HG03097 (cell line): Measurements from ENCODE around the gene MYRIP.
"Not testable (repeated sequence)": the region's sequence is repeated elsewhere in the genome, so short reads cannot be mapped to it uniquely, and the experiment has no call there.

Experiments used
- ATAC-seq: cut with Tn5 transposase; IDR thresholded peaks from one replicate; pipeline ENCODE4 v1.9.1; 2021; ENCODE audit not compliant: unreplicated experiment, low FRiP score

MYRIP gene

DNA sequence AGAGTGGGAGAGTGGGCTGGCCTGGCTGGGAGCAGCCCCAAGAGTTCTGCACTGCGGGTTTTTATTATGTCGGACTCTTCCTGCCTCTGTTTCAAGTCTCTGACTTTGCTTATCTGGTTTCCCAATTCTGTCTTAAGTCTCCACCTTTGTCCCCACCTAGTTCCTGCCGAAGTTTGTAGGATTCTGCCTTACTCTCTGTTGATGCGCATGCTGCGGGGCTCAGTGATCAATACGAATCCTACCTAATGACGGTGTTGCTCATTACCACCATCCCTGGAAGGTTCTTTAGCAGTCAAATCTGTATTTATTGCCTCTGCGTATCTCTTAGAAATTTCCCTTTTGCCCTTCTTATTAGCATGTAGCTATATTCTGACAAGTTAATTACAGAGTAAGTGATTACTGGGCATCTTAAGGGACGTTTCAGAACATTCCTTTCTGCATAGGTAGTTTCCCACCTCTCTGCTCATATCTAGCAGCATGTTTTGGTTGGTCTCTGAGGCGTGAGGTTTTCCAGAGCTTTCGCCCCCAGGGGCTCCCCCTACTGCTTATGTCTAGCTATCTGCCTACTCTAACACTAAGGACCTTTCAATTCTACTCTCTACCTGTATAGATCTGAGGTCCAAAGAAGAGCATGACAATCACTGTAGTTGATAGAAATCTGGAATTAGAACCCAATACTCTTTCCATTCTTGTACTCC lies 264.1 kb downstream of the MYRIP start:
- no peak for ATAC-seq

DNA sequence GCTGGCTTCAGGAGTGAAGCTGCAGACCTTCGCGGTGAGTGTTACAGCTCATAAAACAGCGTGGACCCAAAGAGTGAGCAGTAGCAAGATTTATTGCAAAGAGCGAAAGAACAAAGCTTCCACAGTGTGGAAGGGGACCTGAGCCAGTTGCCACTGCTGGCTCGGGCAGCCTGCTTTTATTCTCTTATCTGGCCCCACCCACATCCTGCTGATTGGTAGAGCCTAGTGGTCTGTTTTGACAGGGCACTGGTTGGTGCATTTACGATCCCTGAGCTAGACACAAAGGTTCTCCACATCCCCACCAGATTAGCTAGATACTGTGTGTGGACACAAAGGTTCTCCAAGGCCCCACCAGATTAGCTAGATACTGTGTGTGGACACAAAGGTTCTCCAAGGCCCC lies 267.7 kb downstream of the MYRIP start:
- not testable (repeated sequence) for ATAC-seq

DNA sequence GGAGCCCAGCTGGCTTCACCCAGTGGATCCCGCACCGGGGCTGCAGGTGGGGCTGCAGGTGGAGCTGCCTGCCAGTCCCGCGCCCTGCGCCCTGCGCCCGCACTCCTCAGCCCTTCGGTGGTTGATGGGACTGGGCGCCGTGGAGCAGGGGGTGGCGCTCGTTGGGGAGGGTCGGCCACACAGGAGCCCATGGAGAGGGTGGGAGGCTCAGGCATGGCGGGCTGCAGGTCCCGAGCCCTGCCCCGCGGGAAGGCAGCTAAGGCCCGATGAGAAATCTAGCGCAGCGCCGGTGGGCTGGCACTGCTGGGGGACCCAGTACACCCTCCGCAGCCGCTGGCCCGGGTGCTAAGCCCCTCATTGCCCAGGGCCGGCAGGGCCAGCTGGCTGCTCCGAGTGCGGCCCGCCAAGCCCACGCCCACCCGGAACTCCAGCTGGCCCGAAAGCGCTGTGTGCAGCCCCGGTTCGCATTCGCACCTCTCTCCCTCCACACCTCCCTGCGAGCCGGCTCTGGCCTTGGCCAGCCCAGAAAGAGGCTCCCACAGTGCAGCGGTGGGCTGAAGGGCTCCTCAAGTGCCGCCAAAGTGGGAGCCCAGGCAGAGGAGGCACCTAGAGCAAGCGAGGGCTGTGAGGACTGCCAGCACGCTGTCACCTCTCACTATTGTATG lies 268.6 kb downstream of the MYRIP start:
- not testable (repeated sequence) for ATAC-seq

DNA sequence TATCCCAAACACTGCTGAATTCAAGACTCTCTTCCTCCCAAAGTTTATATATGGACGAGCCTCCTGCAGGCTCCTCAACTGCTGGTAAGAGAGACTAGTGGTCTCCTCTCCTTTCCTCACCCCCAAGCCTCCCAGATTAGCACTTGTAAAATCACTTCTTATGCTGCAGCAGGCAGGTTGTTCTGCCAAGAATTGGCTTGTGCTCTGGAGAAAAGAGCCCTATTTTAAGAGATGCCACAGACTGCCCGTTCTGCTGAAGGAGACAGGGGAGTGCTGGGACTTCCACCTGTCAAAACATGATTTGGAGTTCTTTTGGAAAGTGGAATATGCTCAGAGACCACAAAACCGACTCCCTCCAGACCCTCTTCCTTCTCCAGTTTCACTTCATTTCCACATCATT lies 269.2 kb downstream of the MYRIP start:
- ATAC-seq: no peak

DNA sequence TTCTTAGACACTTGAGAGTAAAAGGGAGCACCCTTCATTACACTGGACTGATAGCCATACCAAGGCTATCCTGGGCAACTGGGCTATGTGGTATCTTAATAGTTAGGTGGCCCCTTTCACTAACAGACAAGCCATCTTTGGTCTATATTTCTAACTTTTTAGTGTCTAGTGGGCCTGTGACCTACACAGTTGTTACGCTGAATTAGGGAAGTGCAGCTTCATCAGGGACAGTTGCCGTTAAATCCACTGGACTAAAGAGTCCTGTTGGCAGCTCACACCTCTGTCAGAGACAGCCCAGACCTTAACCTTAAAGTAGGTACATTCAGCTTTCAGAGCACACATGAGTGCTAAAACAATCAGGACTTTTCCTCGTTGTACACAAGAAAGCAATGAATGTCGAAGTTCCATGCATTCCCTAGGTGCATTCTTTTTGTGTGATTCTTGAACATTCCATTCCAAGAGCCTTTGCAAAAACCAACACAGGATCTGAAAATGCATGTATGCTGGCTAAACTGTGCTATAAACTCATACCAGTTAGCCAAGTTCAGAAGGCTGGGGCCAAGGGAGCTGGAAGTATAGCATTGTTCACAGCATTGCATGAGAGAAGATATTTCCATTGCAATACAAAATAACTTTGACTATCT lies 269.9 kb downstream of the MYRIP start:
- no peak for ATAC-seq

DNA sequence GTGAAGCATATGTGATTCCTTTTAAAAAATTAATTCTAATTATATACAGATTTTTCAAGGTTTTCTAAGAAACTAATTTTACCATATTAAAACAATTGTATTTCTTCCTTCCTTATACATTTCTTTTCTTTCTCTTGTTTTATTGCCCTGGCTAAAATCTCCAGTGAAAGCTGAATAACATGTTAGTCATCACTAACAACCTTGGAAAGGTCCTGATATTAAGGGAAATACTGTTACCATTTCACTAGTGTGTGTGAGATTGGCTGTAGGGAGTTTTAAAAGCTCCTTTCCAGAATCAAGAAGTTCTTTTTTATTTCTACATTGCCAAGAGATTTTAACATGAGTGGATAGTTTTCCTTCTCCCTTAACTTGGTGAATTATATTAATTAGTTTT lies 270.4 kb downstream of the MYRIP start:
- no peak for ATAC-seq

DNA sequence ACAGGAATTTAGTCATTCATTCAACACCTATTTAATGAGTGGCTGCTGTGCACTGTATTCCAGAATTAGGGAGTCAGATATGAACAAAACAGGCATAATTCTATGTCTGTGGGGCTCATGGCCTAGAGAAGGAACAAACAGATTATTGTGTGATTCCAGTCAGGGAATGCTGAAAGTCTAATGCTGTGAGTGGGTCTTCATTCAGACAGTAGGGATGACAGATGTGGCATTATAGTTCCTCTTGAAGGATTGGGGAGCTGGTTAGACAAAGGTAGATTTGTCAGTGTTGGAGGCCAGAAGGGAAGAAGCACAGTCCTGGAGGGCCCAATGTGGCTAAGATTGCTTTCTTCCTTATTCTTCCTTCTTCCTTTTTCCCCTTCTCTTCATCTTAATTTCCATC lies 273.7 kb downstream of the MYRIP start:
- ATAC-seq: no peak

DNA sequence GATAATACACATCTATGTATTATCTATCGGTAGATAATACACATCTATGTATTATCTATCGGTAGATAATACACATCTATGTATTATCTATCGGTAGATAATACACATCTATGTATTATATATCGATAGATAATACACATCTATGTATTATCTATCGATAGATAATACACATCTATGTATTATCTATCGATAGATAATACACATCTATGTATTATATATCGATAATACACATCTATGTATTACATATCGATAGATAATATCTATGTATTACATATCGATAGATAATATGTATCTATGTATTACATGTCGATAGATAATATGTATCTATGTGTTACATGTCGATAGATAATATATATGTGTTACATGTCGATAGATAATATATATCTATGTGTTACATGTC lies 275.0 kb downstream of the MYRIP start:
- ATAC-seq: not testable (repeated sequence)

DNA sequence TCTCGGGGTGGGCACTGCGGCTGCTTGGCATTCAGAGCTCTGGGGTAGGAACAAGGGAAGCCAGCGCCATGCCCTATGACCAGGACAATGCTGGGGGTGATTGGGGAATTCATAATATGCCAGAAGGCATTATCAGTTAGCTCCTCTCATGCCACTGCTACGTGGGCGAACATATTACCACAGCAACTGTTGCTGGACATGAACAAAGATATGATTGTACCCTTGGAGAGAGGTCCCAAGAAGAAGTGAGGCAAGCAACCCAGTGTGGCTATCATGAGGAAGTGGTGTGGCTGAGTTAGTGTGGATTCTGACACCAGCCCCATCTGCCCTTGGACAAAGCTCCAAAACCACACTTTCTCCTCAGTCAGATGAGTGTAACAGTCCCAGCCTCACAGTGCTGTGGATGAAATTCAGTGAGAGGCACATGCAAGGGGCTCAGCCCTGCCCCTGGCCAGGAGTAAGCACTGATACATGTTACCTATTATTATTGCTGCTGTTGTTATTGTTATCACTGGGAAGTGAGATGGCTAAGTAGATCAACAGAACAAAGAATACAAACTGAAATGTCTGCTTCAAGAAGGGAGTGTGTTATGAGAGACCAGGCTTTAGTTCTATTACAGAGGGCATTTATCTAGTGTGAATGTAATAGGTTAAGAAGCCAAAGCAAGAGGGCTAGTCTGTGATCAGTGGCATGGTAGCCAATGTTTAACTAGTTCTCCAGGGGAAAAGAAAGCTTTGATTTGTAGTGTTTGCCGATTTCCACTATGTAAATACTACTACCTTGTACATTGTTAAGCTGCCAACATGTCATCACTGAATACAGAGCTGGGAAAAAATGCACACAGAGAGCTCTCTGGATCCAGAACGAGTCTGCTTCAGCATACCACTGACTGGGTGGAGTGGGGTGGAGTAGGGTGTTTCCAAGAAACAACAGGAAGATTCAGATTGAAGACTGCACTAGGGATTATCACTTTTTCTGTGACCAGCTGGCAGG lies 277.8 kb downstream of the MYRIP start:
- no peak for ATAC-seq

DNA sequence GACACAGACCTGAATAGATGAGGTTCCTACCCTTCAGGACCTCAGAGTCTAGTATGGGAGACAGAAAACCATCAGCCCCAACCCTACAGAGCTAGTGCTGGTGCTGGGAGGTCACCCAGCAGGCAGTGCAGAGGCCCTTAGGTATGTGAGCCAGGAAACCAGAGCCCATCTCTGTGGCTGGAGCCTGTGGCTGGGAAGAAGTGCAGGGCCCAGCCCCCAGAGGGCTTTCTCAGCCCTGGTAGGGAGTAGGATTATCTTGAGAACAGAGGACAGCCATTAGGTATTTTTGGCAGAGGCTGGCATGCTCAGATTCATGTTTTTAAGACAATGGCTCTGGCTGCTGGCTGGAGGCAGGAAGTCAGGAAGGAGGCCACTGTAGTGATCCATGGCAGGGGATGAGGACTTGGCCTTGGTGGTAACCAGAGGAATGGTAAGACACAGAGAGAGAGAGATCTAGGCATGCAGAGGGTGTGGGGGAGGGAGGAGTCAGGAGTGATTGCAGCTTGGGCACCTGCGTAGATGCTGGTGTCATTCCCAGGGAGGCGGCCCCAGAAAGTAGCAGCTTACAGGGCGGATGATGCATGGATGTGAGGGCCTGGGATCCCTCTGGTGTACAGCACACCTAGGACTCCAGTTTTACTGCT lies 279.2 kb downstream of the MYRIP start:
- ATAC-seq: no peak

DNA sequence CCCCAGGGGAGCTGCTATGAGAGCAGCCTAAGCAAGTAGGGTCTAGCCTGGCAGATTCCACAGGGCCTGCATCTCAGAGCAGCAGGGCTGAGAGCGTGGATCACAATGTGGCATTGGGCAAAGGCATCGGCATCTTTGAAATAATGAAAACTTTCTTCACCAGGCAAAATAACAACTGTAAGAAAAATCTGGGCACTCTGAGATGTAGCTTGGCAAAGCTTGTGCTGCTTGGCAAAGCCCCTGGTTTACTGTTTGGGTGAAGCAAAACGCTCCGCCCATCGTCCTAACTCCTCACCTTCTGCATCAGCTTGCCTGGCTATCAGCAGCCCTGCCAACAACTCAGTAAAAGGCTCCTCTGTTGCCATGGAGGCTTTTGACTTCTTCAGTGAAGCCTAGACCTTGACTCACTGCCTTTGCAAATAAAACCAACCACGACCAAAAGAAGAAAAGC lies 287.3 kb downstream of the MYRIP start:
- ATAC-seq: no peak

DNA sequence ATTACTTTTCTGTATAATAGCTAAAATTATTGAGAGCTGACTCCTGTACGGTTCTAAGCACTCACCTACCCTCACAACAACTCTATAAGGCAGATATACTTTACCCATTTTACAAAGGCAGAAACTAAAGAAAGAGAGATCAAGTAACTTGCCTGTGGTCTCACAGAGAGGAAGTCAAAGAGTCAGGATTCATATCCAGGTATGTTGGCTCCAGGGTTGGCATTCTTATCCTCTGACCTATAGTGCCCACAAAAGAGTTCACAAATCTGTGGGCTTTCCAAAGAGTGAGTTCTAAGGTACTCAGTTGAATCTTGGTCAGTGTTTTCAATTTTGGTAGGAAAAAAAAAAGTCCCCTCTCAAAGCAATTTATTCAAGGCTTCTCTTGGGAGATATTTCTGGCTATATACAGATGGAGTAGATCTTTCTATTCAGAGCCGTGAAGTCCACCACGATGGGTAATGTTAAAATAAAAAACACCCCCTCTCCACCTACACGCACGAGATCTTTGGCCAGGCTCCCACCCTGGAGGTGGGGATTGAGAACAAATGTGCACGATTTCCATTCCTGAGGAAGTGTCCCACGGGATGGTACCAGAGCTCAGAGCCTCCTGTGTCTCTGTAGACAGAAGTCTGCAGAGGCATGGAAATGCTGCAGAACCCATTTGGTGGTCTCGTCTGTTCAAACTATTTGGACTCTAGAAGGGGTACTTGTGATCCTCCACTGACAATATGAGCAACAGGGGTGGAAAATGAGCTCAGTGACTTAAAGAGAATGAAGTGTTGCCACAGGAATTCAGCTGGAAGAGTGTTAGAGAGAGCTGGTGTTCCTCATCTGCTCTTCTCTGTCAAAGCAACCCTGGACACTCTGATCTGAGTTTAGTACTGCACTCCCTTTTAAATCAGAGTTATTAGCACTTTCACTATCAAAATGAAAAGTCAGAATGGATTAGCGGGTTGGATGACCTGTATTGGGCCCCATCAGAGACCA lies 288.0 kb downstream of the MYRIP start:
- ATAC-seq: no peak

DNA sequence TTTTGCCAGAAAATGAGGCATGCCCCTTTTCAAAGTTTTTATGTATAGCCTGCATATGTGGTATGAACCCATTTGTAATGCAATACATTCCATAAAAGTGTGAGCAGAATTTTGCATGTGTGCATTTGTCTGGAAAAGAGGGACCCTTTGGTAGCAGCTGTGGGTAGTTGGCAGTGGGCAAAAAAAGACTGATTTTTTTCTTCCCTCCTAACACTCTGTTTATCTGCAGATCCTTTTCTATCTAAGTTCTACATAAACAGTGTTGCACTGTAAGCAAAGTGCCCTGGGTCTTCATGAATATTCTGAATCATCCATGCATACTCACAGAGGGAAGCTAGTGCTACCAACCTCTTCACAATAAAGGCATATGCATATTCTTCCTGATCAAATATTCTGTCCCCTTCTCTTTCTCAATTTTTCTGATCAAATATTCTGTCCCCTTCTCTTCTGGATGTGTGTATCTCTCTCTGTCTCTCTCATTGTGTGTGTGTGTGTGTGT lies 288.9 kb downstream of the MYRIP start:
- no peak for ATAC-seq

DNA sequence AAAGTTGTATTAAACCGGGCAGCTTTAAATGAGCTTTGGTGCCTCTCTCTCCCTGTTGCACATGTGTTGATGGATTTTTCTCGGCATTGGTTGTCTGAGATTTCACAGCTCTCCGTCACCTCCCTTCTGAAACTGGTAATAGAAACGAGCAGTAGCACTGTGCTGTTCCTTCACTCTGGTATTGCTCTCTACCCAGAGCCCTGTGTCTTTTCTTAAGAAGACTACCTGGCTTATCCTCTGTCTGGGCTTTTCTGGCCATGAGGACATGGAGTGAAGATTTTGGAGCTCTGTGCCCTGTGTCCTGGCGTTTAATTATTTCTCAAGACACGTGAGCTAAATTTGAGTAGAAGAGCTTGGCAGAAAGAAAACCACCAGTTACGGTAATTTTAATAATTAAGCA lies 290.5 kb downstream of the MYRIP start:
- no peak for ATAC-seq

DNA sequence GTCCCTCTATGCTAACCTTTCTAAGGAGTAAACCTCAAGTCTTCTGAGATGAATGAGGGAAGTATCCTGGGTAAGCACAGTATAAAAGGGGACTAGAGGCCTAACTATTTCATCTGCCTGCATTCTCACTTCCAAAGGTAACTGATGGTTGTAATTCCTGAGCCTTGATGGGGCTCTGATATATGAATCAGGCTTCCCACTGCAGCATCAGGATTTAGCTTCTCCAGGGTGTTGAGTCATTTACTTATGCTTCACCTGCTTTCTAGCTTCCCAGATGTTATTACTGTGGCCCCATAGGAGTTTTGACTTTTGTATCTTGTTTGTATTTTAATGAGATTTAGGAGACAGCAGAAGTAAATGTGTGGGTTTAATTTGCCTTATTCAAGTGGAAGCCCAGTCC lies 292.8 kb downstream of the MYRIP start:
- ATAC-seq: no peak

DNA sequence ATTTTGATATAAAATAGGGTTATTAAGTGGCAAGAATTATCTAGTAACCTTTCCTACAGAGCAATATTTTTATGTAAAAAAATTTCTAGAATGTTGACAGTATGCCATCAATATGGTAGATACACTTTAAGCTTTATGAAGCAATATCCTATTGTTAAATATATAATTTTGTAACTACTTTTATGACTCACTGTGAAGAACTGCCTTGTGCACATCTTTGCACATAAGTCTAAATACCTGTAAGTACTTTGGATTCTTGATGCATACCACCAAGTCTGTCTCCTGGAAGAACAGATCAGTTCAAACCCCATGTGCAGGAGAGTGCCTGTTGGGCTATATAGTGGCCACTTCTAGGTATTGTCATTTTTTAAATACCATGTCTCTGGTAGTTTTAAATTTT lies 294.4 kb downstream of the MYRIP start:
- ATAC-seq: no peak

DNA sequence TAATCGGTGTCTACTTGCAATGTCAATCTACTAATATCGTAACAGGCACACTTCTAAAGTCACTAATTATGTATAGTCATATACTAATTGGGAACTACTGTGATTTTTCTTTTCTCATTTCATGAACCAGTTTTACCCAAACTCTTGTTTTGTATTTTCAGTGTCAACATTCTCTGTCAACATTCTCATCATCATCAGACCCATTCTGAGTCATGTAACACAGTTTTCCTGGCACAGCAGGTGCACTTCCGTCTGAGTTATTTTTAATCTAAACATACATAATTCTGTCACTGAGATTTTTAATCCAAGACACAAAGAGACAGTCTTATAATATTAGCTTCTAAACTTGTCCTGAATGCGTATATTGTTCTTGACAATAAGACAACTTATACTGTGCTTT lies 295.0 kb downstream of the MYRIP start:
- no peak for ATAC-seq

DNA sequence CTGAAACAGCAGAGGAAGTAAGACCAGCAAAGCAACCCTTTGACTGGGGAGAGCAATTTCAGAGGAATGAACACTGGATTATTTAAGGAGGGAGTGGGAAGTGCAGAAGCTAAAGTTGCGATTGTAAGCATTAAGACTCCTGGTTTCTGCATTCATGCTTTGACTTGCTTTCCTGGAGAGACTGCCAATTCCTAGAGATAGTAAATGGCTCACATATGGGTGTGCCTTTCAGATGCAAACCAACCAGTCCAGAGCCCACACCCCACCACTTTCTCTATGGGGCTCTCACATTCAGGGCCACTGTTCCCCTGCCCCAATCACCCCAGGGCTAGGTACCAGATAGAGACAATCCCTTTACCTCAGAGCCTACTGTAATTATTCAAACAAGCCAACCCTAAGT lies 299.2 kb downstream of the MYRIP start:
- ATAC-seq: no peak
